ENCODE measurements around the gene HTR2B. TPM values are rescaled to one million over a fixed set of nuclear protein-coding genes. Genes with fewer than 3 reads are reported as not detected.
"Not testable (repeated sequence)": the region's sequence is repeated elsewhere in the genome, so short reads cannot be mapped to it uniquely, and the experiment has no call there.

The HTR2B gene
- total RNA-seq, 1 experiment from 2014 or later = 0.51 TPM

- in situ Hi-C loops (cut with HindIII; ENCODE audit: low pct_unique_long_range_greater_than_20kb, low sequenced_read_pairs) = no loop called here
- DNase-seq (ENCODE audit: low read depth) = peak; percentile 59
Observed at GRCh38 chr2:231104115-231104713, 20.6 kb downstream of the HTR2B start.

GRCh38 chr2:231102772-231103171, 22.1 kb downstream of the HTR2B start:
- in situ Hi-C loops (cut with HindIII; ENCODE audit: low pct_unique_long_range_greater_than_20kb, low sequenced_read_pairs) = no loop called here
- no peak for DNase-seq (ENCODE audit: low read depth)

GRCh38 chr2:231100990-231101389, 23.9 kb downstream of the HTR2B start:
- in situ Hi-C loops (cut with HindIII; ENCODE audit: low pct_unique_long_range_greater_than_20kb, low sequenced_read_pairs) = no loop called here
- DNase-seq (ENCODE audit: low read depth) = no peak

GRCh38 chr2:231100321-231100720, 24.5 kb downstream of the HTR2B start:
- in situ Hi-C loops (cut with HindIII; ENCODE audit: low pct_unique_long_range_greater_than_20kb, low sequenced_read_pairs); DNase-seq (ENCODE audit: low read depth): not testable (repeated sequence)

GRCh38 chr2:231099918-231100317, 24.9 kb downstream of the HTR2B start:
- DNase-seq (ENCODE audit: low read depth) = peak; percentile 11
- in situ Hi-C loops (cut with HindIII; ENCODE audit: low pct_unique_long_range_greater_than_20kb, low sequenced_read_pairs) = loop anchor here (25.0 kb wide), 1 partner anchor 312 kb away; no protein-coding TSS in a partner anchor

- no peak for DNase-seq (ENCODE audit: low read depth)
- in situ Hi-C loops (cut with HindIII; ENCODE audit: low pct_unique_long_range_greater_than_20kb, low sequenced_read_pairs) = loop anchor here (25.0 kb wide), 1 partner anchor 317 kb away; no protein-coding TSS in a partner anchor
Observed at GRCh38 chr2:231094736-231095346, 30.0 kb downstream of the HTR2B start.

GRCh38 chr2:231093933-231094332, 30.9 kb downstream of the HTR2B start:
- in situ Hi-C loops (cut with HindIII; ENCODE audit: low pct_unique_long_range_greater_than_20kb, low sequenced_read_pairs) = loop anchor here (25.0 kb wide), 1 partner anchor 318 kb away; no protein-coding TSS in a partner anchor
- DNase-seq (ENCODE audit: low read depth) = no peak

GRCh38 chr2:231088754-231089153, 36.1 kb downstream of the HTR2B start:
- no peak for DNase-seq (ENCODE audit: low read depth)
- in situ Hi-C loops (cut with HindIII; ENCODE audit: low pct_unique_long_range_greater_than_20kb, low sequenced_read_pairs) = loop anchor here (25.0 kb wide), 1 partner anchor 324 kb away; no protein-coding TSS in a partner anchor

- in situ Hi-C loops (cut with HindIII; ENCODE audit: low pct_unique_long_range_greater_than_20kb, low sequenced_read_pairs) = loop anchor here (25.0 kb wide), 1 partner anchor 328 kb away; no protein-coding TSS in a partner anchor
- DNase-seq (ENCODE audit: low read depth) = no peak
Observed at GRCh38 chr2:231084565-231084964, 40.3 kb downstream of the HTR2B start.

GRCh38 chr2:231069379-231070054, 55.3 kb downstream of the HTR2B start:
- DNase-seq (ENCODE audit: low read depth) = no peak
- in situ Hi-C loops (cut with HindIII; ENCODE audit: low pct_unique_long_range_greater_than_20kb, low sequenced_read_pairs) = no loop called here

- no peak for DNase-seq (ENCODE audit: low read depth)
- in situ Hi-C loops (cut with HindIII; ENCODE audit: low pct_unique_long_range_greater_than_20kb, low sequenced_read_pairs) = no loop called here
Observed at GRCh38 chr2:231068525-231069222, 56.2 kb downstream of the HTR2B start.

GRCh38 chr2:231067531-231067930, 57.3 kb downstream of the HTR2B start:
- DNase-seq (ENCODE audit: low read depth); in situ Hi-C loops (cut with HindIII; ENCODE audit: low pct_unique_long_range_greater_than_20kb, low sequenced_read_pairs): not testable (repeated sequence)

- in situ Hi-C loops (cut with HindIII; ENCODE audit: low pct_unique_long_range_greater_than_20kb, low sequenced_read_pairs) = no loop called here
- DNase-seq (ENCODE audit: low read depth) = no peak
Observed at GRCh38 chr2:231065966-231066365, 58.9 kb downstream of the HTR2B start.

- DNase-seq (ENCODE audit: low read depth) = no peak
- in situ Hi-C loops (cut with HindIII; ENCODE audit: low pct_unique_long_range_greater_than_20kb, low sequenced_read_pairs) = no loop called here
Observed at GRCh38 chr2:231063347-231063746, 61.5 kb downstream of the HTR2B start.

- no peak for DNase-seq (ENCODE audit: low read depth)
- in situ Hi-C loops (cut with HindIII; ENCODE audit: low pct_unique_long_range_greater_than_20kb, low sequenced_read_pairs) = no loop called here
Observed at GRCh38 chr2:231062776-231063175, 62.1 kb downstream of the HTR2B start.

- DNase-seq (ENCODE audit: low read depth) = no peak
- in situ Hi-C loops (cut with HindIII; ENCODE audit: low pct_unique_long_range_greater_than_20kb, low sequenced_read_pairs) = no loop called here
Observed at GRCh38 chr2:231059756-231060155, 65.1 kb downstream of the HTR2B start.

GRCh38 chr2:231058761-231059550, 65.9 kb downstream of the HTR2B start:
- in situ Hi-C loops (cut with HindIII; ENCODE audit: low pct_unique_long_range_greater_than_20kb, low sequenced_read_pairs) = no loop called here
- DNase-seq (ENCODE audit: low read depth) = peak; percentile 9
